Middle frontal gyrus (tissue), 1 donor: ENCODE results near the gene CLNS1A.
"Not testable (repeated sequence)": the region's sequence is repeated elsewhere in the genome, so short reads cannot be mapped to it uniquely, and the experiment has no call there.

ENCODE experiments used
- DNase-seq: peaks from one replicate; pipeline ENCODE4 v3.0.0-alpha.2; 2015; ENCODE audit warnings: low spot score; ENCODE audit errors: extremely low spot score

The CLNS1A gene

DNA sequence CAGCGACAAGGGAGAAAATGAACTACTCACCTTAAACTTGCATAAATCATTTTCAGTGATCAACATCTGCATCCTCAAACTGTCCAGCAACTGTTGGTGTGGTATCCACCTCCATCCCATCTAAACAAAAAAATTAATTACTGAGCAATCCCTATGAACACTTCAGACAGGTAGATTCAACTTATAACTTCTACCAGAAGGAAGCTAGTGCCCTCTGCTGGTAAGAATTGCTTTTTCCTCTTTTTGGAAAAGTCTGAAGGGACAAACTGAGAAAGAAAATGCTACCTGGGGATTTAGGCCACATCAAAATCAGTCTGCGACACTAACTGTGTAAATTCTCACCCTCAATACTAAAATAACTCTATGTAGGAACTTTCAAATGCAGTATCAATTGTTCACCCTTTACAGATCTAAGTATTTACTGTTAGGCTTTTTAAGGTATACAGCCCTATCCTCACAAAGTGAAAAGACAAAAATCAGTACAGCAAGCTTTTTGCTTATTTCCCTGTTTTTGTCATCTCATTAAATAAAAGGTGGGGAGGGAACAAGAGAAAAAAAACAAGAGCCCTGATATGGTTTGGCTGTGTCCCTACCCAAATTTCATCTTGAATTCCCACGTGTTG lies 17.9 kb downstream of the CLNS1A start:
- DNase-seq, result no peak

DNA sequence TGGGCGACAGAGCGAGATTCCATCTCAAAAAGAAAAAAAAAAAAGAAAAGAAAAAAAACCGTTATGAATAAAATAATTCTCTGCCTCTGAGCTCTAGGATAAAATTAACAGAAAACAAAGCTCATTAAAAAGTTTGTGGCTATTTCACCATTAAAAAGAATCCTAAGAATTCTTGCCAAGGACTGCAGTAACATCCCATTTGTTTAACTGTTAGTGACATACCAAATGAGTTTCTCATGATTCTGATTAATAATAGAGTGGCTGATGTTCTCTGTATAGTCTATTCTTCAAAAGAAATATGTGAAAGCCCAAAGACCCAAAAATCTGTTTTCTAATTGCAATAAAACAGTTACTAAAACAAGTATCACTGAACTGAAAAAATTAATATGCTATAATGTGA lies 19.7 kb downstream of the CLNS1A start:
- DNase-seq, result no peak

- no peak for DNase-seq
These were observed 25.7 kb downstream of the CLNS1A start for GRCh38 chr11:77611921-77612320.

GRCh38 chr11:77609234-77609633 lies 28.4 kb downstream of the CLNS1A start:
- no peak for DNase-seq

- no peak for DNase-seq
These were observed 33.3 kb downstream of the CLNS1A start for GRCh38 chr11:77604281-77604680.

GRCh38 chr11:77602381-77603088 lies 35.1 kb downstream of the CLNS1A start:
- no peak for DNase-seq

- no peak for DNase-seq
These were observed 39.4 kb downstream of the CLNS1A start for GRCh38 chr11:77598195-77598594.

DNA sequence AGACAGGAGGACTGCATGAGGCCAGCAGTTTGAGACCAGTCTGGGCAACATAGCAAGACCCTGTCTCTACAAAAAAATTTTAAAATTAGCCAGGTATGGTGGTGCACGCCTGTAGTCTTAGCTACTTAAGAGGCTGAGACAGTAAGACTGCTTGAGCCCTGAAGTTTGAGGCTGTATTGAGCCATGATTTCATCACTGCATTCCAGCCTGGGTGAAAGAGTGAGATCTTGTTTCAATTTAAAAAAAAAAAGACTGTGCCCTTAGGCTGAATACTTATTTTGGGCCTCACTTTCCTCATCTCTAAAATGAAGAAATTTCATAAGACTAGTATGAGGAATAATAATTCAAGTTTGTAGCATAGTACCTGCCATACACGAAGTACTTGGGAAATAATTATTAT lies 41.0 kb downstream of the CLNS1A start:
- DNase-seq, result no peak

DNA sequence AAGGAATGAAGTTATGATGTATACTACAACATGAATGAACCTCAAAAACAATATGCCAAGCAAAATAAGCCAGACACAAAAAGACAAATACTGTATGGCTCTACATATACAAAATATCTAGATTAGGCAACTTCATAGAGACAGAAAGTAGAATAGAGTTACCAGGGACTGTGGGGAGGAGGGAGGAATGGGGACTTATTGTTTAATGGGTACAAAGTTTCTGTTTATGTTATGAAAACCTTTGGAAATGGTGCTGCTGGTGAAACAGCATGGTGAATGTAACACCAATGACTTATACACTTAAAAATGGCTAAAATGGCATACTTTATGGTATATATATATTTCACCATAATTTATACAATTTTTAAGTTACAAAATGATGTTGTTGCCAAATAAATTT lies 43.7 kb downstream of the CLNS1A start:
- DNase-seq, result no peak

DNA sequence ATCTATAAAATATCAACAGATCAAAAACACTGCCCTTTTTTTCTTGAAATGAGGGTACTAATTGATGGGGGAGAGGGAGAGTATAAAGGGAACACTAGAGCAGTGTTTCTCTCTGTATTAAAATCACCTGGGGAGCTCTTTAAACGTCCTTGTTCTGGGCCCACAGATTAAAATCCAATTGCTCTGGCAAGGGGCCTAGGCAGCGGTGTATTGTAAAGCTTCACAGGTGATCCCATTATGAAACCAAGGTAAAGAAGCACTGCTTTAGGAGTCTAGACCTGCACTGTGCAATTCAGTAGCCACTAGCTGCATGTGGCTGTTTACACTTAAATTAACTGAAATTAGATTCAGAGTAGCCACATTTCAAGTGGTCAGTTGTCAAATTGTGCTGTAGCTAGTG lies 44.9 kb downstream of the CLNS1A start:
- no peak for DNase-seq

DNA sequence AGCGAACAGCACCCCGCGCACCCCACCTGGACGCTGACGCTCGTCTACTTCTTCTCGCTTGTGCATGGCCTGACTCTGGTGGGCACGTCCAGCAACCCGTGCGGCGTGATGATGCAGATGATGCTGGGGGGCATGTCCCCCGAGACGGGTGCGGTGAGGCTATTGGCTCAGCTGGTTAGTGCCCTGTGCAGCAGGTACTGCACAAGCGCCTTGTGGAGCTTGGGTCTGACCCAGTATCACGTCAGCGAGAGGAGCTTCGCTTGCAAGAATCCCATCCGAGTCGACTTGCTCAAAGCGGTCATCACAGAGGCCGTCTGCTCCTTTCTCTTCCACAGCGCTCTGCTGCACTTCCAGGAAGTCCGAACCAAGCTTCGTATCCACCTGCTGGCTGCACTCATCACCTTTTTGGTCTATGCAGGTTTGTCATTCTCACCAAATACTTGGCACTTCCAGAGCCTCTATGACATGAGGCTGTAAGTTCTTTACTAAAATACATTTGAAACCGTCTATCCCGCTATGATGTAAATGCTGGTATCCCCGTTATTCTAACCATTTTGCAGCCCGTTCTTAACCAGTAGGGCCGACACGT lies 47.3 kb downstream of the CLNS1A start:
- peak; percentile 42 for DNase-seq

- DNase-seq, result peak; percentile 82
These were observed 47.9 kb downstream of the CLNS1A start, which contains the start of gene AQP11 for GRCh38 chr11:77589521-77590193. Gene AQP11 (plus strand): TSS chr11:77589953. CDS start chr11:77589993, 40 bp downstream.

DNA sequence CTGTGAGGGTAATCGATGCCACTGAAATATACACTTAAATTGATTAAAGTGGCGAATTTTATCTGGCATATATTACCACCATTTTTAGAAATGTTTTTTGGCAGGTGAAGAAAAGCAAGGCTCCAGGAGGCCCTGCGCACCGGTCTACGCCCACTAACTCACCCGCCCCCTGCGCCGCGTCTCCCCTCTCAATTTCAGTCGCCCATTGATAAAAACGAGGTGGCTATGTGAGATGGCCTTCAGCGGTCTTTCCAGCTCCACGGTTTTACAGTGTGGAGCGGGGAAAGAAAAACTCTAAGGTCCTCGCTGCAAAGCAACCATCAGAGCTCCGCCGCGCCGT lies 48.4 kb downstream of the CLNS1A start:
- DNase-seq, result no peak

DNA sequence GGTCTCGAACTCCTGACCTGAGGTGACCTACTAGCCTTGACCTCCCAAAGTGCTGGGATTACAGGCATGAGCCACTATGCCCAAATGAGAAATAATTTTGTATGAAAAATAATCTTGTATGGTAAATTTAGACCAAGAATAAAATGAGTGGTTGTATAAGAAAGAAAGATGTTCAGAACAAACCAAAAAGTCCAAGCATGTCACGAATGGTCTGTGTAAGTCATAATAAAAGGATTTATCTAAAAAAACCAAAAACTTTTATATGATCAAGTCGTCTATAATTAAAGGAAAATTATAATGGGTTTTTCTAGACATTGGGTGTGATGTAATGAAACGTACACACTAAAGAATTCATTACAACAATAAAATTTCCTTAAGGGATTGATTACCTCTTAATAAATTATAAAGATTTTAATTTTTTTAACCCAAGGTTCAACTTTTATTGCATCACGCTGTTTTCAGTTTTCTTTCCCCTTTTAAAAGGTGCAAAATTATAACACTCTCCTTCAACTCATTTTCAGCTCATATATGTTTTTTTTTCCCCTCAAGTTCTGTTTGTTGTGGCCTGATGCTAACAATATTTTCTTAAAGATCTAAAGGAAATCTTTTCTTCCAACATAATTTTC lies 56.8 kb downstream of the CLNS1A start:
- no peak for DNase-seq

DNA sequence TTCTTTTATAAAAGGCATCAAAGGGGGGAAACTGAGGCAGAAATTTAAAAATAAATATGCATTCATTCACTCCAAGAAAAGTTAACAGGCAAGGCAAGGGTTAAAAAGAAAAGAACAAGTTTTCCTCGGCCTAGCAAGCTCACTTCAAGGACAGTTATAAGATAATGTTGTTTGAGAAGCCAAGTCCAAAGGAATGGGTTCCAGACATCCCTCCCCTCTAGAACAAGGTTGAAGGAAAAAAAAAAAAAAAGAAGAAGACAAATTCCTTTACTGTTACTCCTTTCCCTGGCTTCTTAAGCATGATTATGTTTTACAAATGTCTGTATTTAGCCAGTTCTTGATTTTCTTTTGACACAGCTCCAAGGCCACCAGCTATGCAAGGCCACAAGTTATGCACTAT lies 62.2 kb downstream of the CLNS1A start:
- DNase-seq, result not testable (repeated sequence)

DNA sequence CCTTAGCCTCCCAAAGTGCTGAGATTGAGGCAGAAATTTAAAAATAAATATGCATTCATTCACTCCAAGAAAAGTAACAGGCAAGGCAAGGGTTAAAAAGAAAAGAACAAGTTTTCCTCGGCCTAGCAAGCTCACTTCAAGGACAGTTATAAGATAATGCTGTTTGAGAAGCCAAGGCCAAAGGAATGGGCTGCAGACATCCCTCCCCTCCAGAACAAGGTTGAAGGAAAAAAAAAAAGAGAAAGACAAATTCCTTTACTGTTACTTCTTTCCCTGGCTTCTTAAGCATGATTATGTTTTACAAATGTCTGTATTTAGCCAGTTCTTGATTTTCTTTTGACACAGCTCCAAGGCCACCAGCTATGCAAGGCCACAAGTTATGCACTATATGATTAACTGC lies 66.7 kb downstream of the CLNS1A start:
- not testable (repeated sequence) for DNase-seq

DNA sequence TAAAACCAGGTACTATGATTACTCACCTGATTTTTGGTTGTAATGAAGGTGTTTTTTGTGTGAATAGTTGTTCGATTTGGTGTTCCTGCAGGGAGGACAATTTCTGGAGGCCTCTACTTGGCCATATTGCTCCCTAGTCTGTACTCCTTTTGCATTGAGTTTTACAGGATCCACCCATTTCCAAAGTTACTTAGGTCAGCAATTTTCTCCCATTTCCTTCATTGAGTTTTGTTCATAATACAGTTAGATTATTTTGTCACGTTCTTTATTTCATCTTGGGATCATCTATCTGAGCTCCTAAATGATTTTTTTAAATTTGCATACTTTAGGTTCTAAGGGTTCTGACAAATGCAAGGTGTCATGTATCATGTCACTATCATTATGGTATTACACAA lies 67.9 kb downstream of the CLNS1A start:
- no peak for DNase-seq

GRCh38 chr11:77568916-77569675 lies 68.5 kb downstream of the CLNS1A start:
- no peak for DNase-seq

DNA sequence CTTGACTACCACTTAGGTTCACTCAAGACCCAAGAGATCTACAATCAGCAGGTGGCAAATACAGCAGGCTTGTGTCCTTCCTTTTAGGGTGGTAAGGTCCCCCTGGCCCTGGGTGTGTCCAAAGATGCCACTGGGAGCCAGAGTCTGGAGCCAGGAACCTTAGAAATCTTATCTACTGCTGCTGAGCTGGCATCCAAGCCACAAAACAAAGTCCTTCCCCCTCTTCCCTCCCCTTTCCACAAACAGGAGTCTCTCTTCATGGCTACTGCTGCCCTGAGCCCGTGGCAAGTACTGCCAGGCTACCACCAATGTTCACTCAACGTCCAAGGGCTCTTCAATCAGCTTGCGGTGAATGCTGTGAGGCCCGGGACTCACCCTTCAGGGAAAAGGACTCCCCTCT lies 69.3 kb downstream of the CLNS1A start:
- DNase-seq, result no peak
